Heart left ventricle (tissue), 16 donors: ENCODE results near the gene IMMP2L. TPM values are rescaled to one million over a fixed set of nuclear protein-coding genes. Genes with fewer than 3 reads are reported as not detected.

Source experiments
- ATAC-seq, 4 donors: fragments of 200-7000 bp; cut with Tn5 transposase; one replicate each; pipeline ENCODE4 v1.9.1; 2020 to 2022; ENCODE audit warnings: moderate library complexity in 4 of 4, mild to moderate bottlenecking in 3 of 4, moderate number of reproducible peaks in 1 of 4
- DNase-seq, 5 donors: peaks; one replicate each; pipeline ENCODE4 v3.0.0-alpha.2; 2020
- H3K27ac ChIP-seq, 12 donors: fragments of 200-600 bp; sonication (generic) in 4 of 12; one replicate each; pipeline versions ENCODE4 v1.5.0 to v1.8.0; 2016 to 2022; ENCODE audit warnings: mild to moderate bottlenecking in 2 of 12
- H3K27me3 ChIP-seq, 9 donors: fragments of 200-600 bp; sonication (generic) in 2 of 9; one replicate each; pipeline versions ENCODE4 v1.5.1 to v1.8.0; 2016 to 2022; ENCODE audit warnings: mild to moderate bottlenecking in 3 of 9
- H3K36me3 ChIP-seq, 9 donors: fragments of 200-600 bp; sonication (generic) in 2 of 9; one replicate each; pipeline versions ENCODE4 v1.5.0 to v1.8.0; 2018 to 2022; ENCODE audit warnings: mild to moderate bottlenecking in 2 of 9
- H3K4me1 ChIP-seq, 12 donors: fragments of 200-600 bp; sonication (generic) in 4 of 12; one replicate each; pipeline versions ENCODE4 v1.5.0 to v1.8.0; 2016 to 2022; ENCODE audit warnings: mild to moderate bottlenecking in 3 of 12
- H3K4me3 ChIP-seq, 12 donors: fragments of 200-600 bp; sonication (generic) in 4 of 12; one replicate each; pipeline versions ENCODE4 v1.5.0 to v1.8.0; 2017 to 2022; ENCODE audit warnings: mild to moderate bottlenecking in 9 of 12, moderate library complexity in 4 of 12
- H3K9me3 ChIP-seq, 12 donors: fragments of 200-600 bp; sonication (generic) in 4 of 12; one replicate each; pipeline versions ENCODE4 v1.5.0 to v1.8.0; 2016 to 2022; ENCODE audit warnings: mild to moderate bottlenecking in 1 of 12
- CTCF ChIP-seq, 12 donors: fragments of 200-600 bp; sonication (generic) in 4 of 12; IDR thresholded peaks; one replicate each; pipeline versions ENCODE4 v1.5.0 to v1.8.0; 2018 to 2022; ENCODE audit warnings: antibody characterized with exemption in 12 of 12, mild to moderate bottlenecking in 5 of 12
- POLR2A ChIP-seq, 2 donors: fragments of 450-650 bp; IDR thresholded peaks; one replicate each; pipeline ENCODE4 v1.6.1; 2017; ENCODE audit warnings: antibody characterized with exemption in 2 of 2, mild to moderate bottlenecking in 2 of 2, moderate library complexity in 2 of 2
- WGBS, 4 donors: extraction: QIAGEN DNeasy Blood & Tissue Kit in 2 of 4; methylation state at CpG; one replicate each; pipeline versions ENCODE4 v1.1.5 to v1.1.7; 2013 to 2018; 5-methylcytosine and 5-hydroxymethylcytosine counted together
- intact Hi-C, 10 donors: fragments of 100-400 bp; cut with DNase I; formaldehyde crosslinking; loops; one replicate each; pipeline versions ENCODE4 v1.11.1 to v1.14.2; 2022
- polyA plus RNA-seq, 2 donors: library from polyadenylated mRNA; stranded (reverse); fragments of 200-250 nt; gene quantifications; one replicate each; pipeline ENCODE4 v1.2.3, GENCODE V29; 2013
- total RNA-seq, 9 donors: library from RNA; depleted of rRNA in 2 of 9; stranded (reverse); fragments of >200 nt in 2 of 9; fragmentation: NEBNext Ultra II Directional in 3 of 9; extraction: Animal tissue kit (Norgen Biotek cat#: 25700) in 3 of 9; gene quantifications; one replicate each; pipeline versions ENCODE4 v1.1.0 to v1.2.4, GENCODE V29; 2016 to 2023
- donor health status: ischemic (EF 13 %, LVEDD 7.1; RV severe dilation, severe dysfunction).
- donor health status: healthy with polysubstance abuse.
- donor health status: DM: no; HTN: yes; CAD: no.
- donor health status: DM: no; HTN: no; CAD: no.
- donor health status: ischemic (EF 25% LVEDD 6.9; RV normal size, moderate dysfunction).
- donor health status: ischemic (EF 25% LVEDD 5.7; RV mildly dilated, moderate dysfunction).
- donor health status: healthy.
- donor health status: DM: yes; HTN: yes; CAD: no.
- donor health status: ischemic (EF 35%, LVEDD 5.7; RV mildly dilated, moderate dysfunction).
- donor health status: nonischemic (EF 11% LVEDD 7.7; RV severe dilation, severe dysfunction).
- donor health status: DM: yes; HTN: yes; CAD: no.
- donor health status: PGD.
- donor health status: ischemic (EF 29% LVEDD 5.4; RV normal size, mild dysfunction).
- donor health status: nonischemic (EF 23%, LVEDD 6.1; RV moderate dilation, normal function).

Gene IMMP2L
- total and polyA plus RNA-seq, 11 donors, result 5.1 to 17.2 (median 15.9) TPM

GRCh38 chr7:110646804-110647203, 915.5 kb downstream of the IMMP2L start:
- Histone ChIP-seq H3K9me3 (no peaks in the 10 kb centered on the region), H3K27me3 (no peaks in the 10 kb centered on the region), H3K27ac (no peak overlapping the region), H3K36me3 (no peaks in the 10 kb centered on the region), H3K4me1 (no peaks in the 10 kb centered on the region), H3K4me3 (no peak overlapping the region)
- intact Hi-C loops, result no loop called here
- ATAC-seq (no peak), DNase-seq (no peak)
- 29 to 39% (median 31%) methylated on average over 2 of the region's 2 CpGs for WGBS, 4 donors
- TF ChIP-seq POLR2A (IDR thresholded peaks at IDR 0.05), result no peak
- no peak for TF ChIP-seq CTCF (IDR thresholded peaks at IDR 0.05)

- WGBS, 4 donors, result 86 to 92% (median 91%) methylated on average over 2 of the region's 2 CpGs
- ATAC-seq, result no peak
- no peak overlapping the region for H3K27ac ChIP-seq
Measured at GRCh38 chr7:110645616-110646015, 916.7 kb downstream of the IMMP2L start.

DNA sequence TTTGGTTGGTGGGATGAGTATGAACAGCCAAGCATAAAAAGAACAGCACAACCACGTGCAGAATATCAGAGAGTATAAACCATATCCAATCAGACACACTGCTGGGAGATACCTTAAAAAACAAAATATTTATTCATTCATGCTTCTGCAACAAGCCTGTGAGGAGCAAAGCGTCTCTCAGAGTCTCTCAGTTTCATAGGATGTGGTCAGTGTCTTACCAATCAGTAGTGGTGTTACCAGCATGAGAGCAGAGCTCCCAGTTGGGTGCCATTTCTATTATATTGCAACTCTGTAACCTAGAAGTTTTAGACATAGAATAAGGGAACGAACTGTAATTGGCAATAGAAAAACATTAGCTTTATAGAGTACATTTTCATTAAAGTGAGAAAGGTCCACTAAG, 917.2 kb downstream of the IMMP2L start:
- ATAC-seq (no peak), DNase-seq (no peak)
- Histone ChIP-seq H3K36me3 (no peaks in the 10 kb centered on the region), H3K27me3 (no peaks in the 10 kb centered on the region), H3K9me3 (no peaks in the 10 kb centered on the region), H3K4me1 (no peaks in the 10 kb centered on the region), H3K27ac (no peak overlapping the region), H3K4me3 (no peak overlapping the region)
- intact Hi-C loops, result no loop called here
- 74 to 87% (median 83%) methylated on average over 3 of the region's 3 CpGs for WGBS, 4 donors
- TF ChIP-seq CTCF (IDR thresholded peaks at IDR 0.05), result no peak
- no peak for TF ChIP-seq POLR2A (IDR thresholded peaks at IDR 0.05)

More at GRCh38 chr7:110645616-110646015, 916.7 kb downstream of the IMMP2L start:
- H3K4me3 ChIP-seq, result no peak overlapping the region
- no peaks in the 10 kb centered on the region for H3K36me3 ChIP-seq
- TF ChIP-seq POLR2A (IDR thresholded peaks at IDR 0.05), result no peak
- no peak for TF ChIP-seq CTCF (IDR thresholded peaks at IDR 0.05)
- no peaks in the 10 kb centered on the region for H3K4me1 ChIP-seq
- DNase-seq, result no peak
- H3K27me3 ChIP-seq, result no peaks in the 10 kb centered on the region
- H3K9me3 ChIP-seq, result no peaks in the 10 kb centered on the region
- intact Hi-C loops, result no loop called here

- H3K9me3 ChIP-seq, result peaks cover 0 to 21% (median 1%) of the 10 kb centered on the region in 12 donors
- WGBS, 4 donors, result 72 to 83% (median 79%) methylated on average over 5 of the region's 5 CpGs
- TF ChIP-seq CTCF (IDR thresholded peaks at IDR 0.05) (no peak), POLR2A (IDR thresholded peaks at IDR 0.05) (no peak)
- ATAC-seq, result no peak
- no peak overlapping the region for H3K27ac ChIP-seq
- peak in 1 of 5 donors; percentile 40 for DNase-seq
- intact Hi-C loops, result no loop called here
- no peaks in the 10 kb centered on the region for H3K27me3 ChIP-seq
- no peaks in the 10 kb centered on the region for H3K36me3 ChIP-seq
- H3K4me1 ChIP-seq, result no peaks in the 10 kb centered on the region
- H3K4me3 ChIP-seq, result no peak overlapping the region
Measured at GRCh38 chr7:110637252-110637651, 925.0 kb downstream of the IMMP2L start.
